K562 (cell line): ENCODE data around the gene SPATA32. TPM values are rescaled to one million over a fixed set of nuclear protein-coding genes. Genes with fewer than 3 reads are reported as not detected.

Source experiments
- ATAC-seq: fragments of 200-7000 bp; cut with Tn5 transposase; 3 replicates; pipeline ENCODE4 v1.9.1; 2020; ENCODE audit warnings: moderate library complexity
- BruUV-seq: library from RNA; stranded (reverse); fragments of 400-500 nt; replicated peaks from 2 replicates; lab custom pipeline; 2021; lab: Mats Ljungman, UMichigan
- CTCF ChIA-PET: fragments of 300-600 bp; formaldehyde crosslinking; extraction: SDS; loops from one replicate; lab custom pipeline; 2021; ENCODE audit warnings: low intra/inter-chr PET ratio; lab: Yijun Ruan, JAX
- POLR2A ChIA-PET: fragments of 300-600, 350-650 bp; sonication (Branson Sonifier 250); formaldehyde crosslinking; extraction: SDS; loops from one replicate; lab custom pipeline; 2021; ENCODE audit warnings: antibody characterized with exemption, inconsistent platforms; lab: Yijun Ruan, JAX
- DNase-seq, 4 experiments: peaks; one replicate each; pipeline versions ENCODE4 v3.0.0 to v3.0.0-alpha.2; 2011 to 2018; ENCODE audit warnings: low spot score in 3 of 4, mixed read lengths in 3 of 4; ENCODE audit errors: extremely low read depth in 1 of 4
- FAIRE-seq: peaks from 2 replicates; lab custom pipeline; 2011; peaks lifted over from hg19 to GRCh38; lab: Jason Lieb, UNC
- H2AFZ ChIP-seq: 2 replicates; pipeline ENCODE4 v1.6.0; 2011; ENCODE audit warnings: low read depth, low read length, control low read depth, inconsistent platforms
- H3K27ac ChIP-seq: fragments of 200-600 bp; 3 replicates; pipeline ENCODE4 v1.8.0; 2011; ENCODE audit warnings: low read depth, mild to moderate bottlenecking, control low read depth, inconsistent platforms, low read length, moderate library complexity, mixed read lengths; ENCODE audit errors: extremely low read depth
- H3K27me3 ChIP-seq, 2 experiments: fragments of 300-600 bp in 1 of 2; 2 replicates in 1 of 2; 3 replicates in 1 of 2; pipeline versions ENCODE4 v1.6.0 to v1.8.0; 2011; ENCODE audit warnings: inconsistent platforms in 2 of 2, low read length in 2 of 2, mild to moderate bottlenecking in 1 of 2, mixed read lengths in 1 of 2, moderate library complexity in 1 of 2; ENCODE audit not compliant: control insufficient read depth in 2 of 2, insufficient read depth in 2 of 2
- H3K36me3 ChIP-seq: fragments of 300-600 bp; 3 replicates; pipeline ENCODE4 v1.8.0; 2011; ENCODE audit warnings: mild to moderate bottlenecking, low read length, inconsistent platforms; ENCODE audit not compliant: control insufficient read depth, insufficient read depth
- H3K4me1 ChIP-seq, 2 experiments: fragments of 200-600 bp in 1 of 2; replicated peaks in 1 of 2; 2 replicates in 1 of 2; 3 replicates in 1 of 2; pipeline versions ENCODE4 v1.5.1 to v1.8.0; 2011; ENCODE audit warnings: inconsistent platforms in 2 of 2, low read length in 2 of 2, mild to moderate bottlenecking in 1 of 2, mixed read lengths in 1 of 2, moderate library complexity in 1 of 2; ENCODE audit not compliant: control insufficient read depth in 2 of 2, insufficient read depth in 2 of 2
- H3K4me2 ChIP-seq: 2 replicates; pipeline ENCODE4 v1.6.1; 2011; ENCODE audit warnings: low read length, control low read depth, inconsistent platforms, mixed read lengths; ENCODE audit not compliant: insufficient read depth
- H3K4me3 ChIP-seq: fragments of 200-600 bp; sonication (generic), shearing (Covaris generic); 2 replicates; pipeline ENCODE4 v1.5.1; 2016; ENCODE audit warnings: control low read depth, inconsistent platforms
- H3K79me2 ChIP-seq: fragments of 200-600 bp; 3 replicates; pipeline ENCODE4 v1.8.0; 2011; ENCODE audit warnings: low read length, inconsistent platforms; ENCODE audit not compliant: control insufficient read depth, insufficient read depth
- H3K9ac ChIP-seq, 2 experiments: 2 replicates each; pipeline versions ENCODE4 v1.6.0 to v1.6.1; 2011; ENCODE audit warnings: low read depth in 2 of 2, low read length in 2 of 2, control low read depth in 1 of 2, inconsistent platforms in 1 of 2, mild to moderate bottlenecking in 1 of 2, mixed read lengths in 1 of 2; ENCODE audit not compliant: insufficient read depth in 1 of 2
- H3K9me1 ChIP-seq: one replicate; pipeline ENCODE4 v1.6.0; 2011; ENCODE audit warnings: inconsistent platforms, mild to moderate bottlenecking, low read length, moderate library complexity; ENCODE audit not compliant: control insufficient read depth, insufficient read depth
- H3K9me3 ChIP-seq: replicated peaks from 2 replicates; pipeline ENCODE4 v1.5.1; 2011; ENCODE audit warnings: low read depth, low read length, inconsistent platforms; ENCODE audit not compliant: control insufficient read depth, insufficient read depth
- H4K20me1 ChIP-seq: replicated peaks from 2 replicates; pipeline ENCODE4 v1.6.1; 2011; ENCODE audit warnings: low read length, inconsistent platforms, mixed read lengths; ENCODE audit not compliant: control insufficient read depth, insufficient read depth
- CBX2 ChIP-seq: fragments of 200-600 bp; sonication (generic); IDR thresholded peaks from one replicate; pipeline ENCODE4 v1.6.1; 2012; ENCODE audit warnings: mild to moderate bottlenecking, low read length, inconsistent platforms; ENCODE audit not compliant: insufficient read depth, poor library complexity, severe bottlenecking
- ERF ChIP-seq: fragments of 450-650 bp; formaldehyde crosslinking; IDR thresholded peaks from 2 replicates; pipeline ENCODE4 v1.4.0; 2020; ENCODE audit warnings: mild to moderate bottlenecking, mixed read lengths
- FOXP1 ChIP-seq: sonication (generic); formaldehyde crosslinking; IDR thresholded peaks from 2 replicates; pipeline ENCODE4 v1.8.0; 2022; ENCODE audit warnings: mild to moderate bottlenecking, missing genetic modification reagents
- NCOA4 ChIP-seq: fragments of 450-650 bp; IDR thresholded peaks from 2 replicates; pipeline ENCODE4 v1.6.1; 2018; ENCODE audit warnings: mild to moderate bottlenecking; ENCODE audit not compliant: partially characterized antibody
- NCOR1 ChIP-seq: fragments of 450-650 bp; IDR thresholded peaks from 2 replicates; pipeline ENCODE4 v1.6.1; 2016; ENCODE audit warnings: mild to moderate bottlenecking, moderate library complexity
- PHB ChIP-seq: fragments of 250-450 bp; sonication (Bioruptor Pico); IDR thresholded peaks from 2 replicates; pipeline ENCODE4 v1.5.0; 2021
- PHTF2 ChIP-seq: fragments of 250-450 bp; sonication (Bioruptor Pico); IDR thresholded peaks from 2 replicates; pipeline ENCODE4 v1.5.0; 2021; ENCODE audit warnings: mild to moderate bottlenecking
- SUPT5H ChIP-seq: fragments of 450-650 bp; IDR thresholded peaks from 2 replicates; pipeline ENCODE4 v1.6.1; 2016
- ZKSCAN8 ChIP-seq: fragments of 200-800 bp; sonication (Bioruptor generic); IDR thresholded peaks from 2 replicates; pipeline ENCODE4 v1.6.1; 2016; ENCODE audit warnings: missing genetic modification characterization, missing compliant biosample characterization
- ZNF146 ChIP-seq: IDR thresholded peaks from one replicate; pipeline ENCODE4 v1.6.1; 2018; ENCODE audit warnings: missing compliant biosample characterization; ENCODE audit not compliant: unreplicated experiment
- ZNF282 ChIP-seq: sonication (generic); formaldehyde crosslinking; IDR thresholded peaks from 2 replicates; pipeline ENCODE4 v1.8.1; 2023; ENCODE audit warnings: missing genetic modification reagents
- ZNF444 ChIP-seq: fragments of 250-450 bp; sonication (Bioruptor Pico); IDR thresholded peaks from 2 replicates; pipeline ENCODE4 v1.4.0; 2020; ENCODE audit warnings: mild to moderate bottlenecking, moderate library complexity
- ZNF445 ChIP-seq: fragments of 250-450 bp; sonication (Bioruptor Pico); IDR thresholded peaks from 2 replicates; pipeline ENCODE4 v1.4.0; 2020; ENCODE audit warnings: low read depth, mild to moderate bottlenecking, moderate library complexity
- ZNF507 ChIP-seq: conservative IDR thresholded peaks from 2 replicates; pipeline ENCODE4 v1.6.1; 2017; ENCODE audit warnings: missing genetic modification characterization, missing compliant biosample characterization
- ZNF668 ChIP-seq: fragments of 250-450 bp; sonication (Bioruptor Pico); IDR thresholded peaks from 2 replicates; pipeline ENCODE4 v1.8.0; 2022; ENCODE audit warnings: mild to moderate bottlenecking, inconsistent platforms
- WGBS: fragments of 100-300 bp; shearing (Covaris generic); methylation state at CpG from one replicate; pipeline ENCODE4 v1.1.6; 2016; ENCODE audit warnings: low coverage, mixed read lengths; ENCODE audit not compliant: insufficient coverage; ENCODE audit errors: missing lambda C conversion rate; 5-methylcytosine and 5-hydroxymethylcytosine counted together
- in situ Hi-C: fragments of 300-500 bp; cut with MboI; formaldehyde crosslinking; loops from 4 replicates; pipeline ENCODE4 v1.15.0; 2018; ENCODE audit warnings: inconsistent platforms, mixed read lengths
- intact Hi-C: fragments of 100-400 bp; cut with micrococcal nuclease; formaldehyde crosslinking; loops from 2 replicates; pipeline ENCODE4 v1.14.2; 2022
- polyA plus RNA-seq, 8 experiments: library from polyadenylated mRNA; depleted of rRNA in 4 of 8; stranded (reverse) in 5 of 8; unstranded in 3 of 8; fragments of >200 nt; fragmentation: Nextera tagmentation in 2 of 8; fragmentation: Illumina TruSeq in 1 of 8; extraction: Ambion mirVana in 2 of 8; extraction: Trizol in 1 of 8; gene quantifications; 2 replicates each; pipeline versions ENCODE4 v1.2.1 to v1.2.3, GENCODE V29; 2011 to 2014; ENCODE audit warnings: inconsistent platforms in 1 of 8, missing spikeins in 1 of 8
- total RNA-seq, 7 experiments: library from RNA; depleted of rRNA in 6 of 7; stranded (reverse); fragments of >200 nt in 6 of 7; fragmentation: Illumina TruSeq in 2 of 7; extraction: Trizol in 2 of 7; gene quantifications; 2 replicates each; pipeline versions ENCODE4 v1.2.1 to v1.2.3, GENCODE V29; 2011 to 2021; ENCODE audit warnings: low replicate concordance in 1 of 7
- TF ChIP-seq, protein P1 (sequence below): fragments of 450-650 bp; IDR thresholded peaks from 2 replicates; pipeline ENCODE4 v1.6.1; 2016; ENCODE audit warnings: mild to moderate bottlenecking

SPATA32 gene
- total and polyA plus RNA-seq, 9 of the 15 experiments (the other 6 are each of a cell fraction or from before 2014, with no cell fraction given) = 0.03 to 0.06 TPM; not detected in 7

DNA sequence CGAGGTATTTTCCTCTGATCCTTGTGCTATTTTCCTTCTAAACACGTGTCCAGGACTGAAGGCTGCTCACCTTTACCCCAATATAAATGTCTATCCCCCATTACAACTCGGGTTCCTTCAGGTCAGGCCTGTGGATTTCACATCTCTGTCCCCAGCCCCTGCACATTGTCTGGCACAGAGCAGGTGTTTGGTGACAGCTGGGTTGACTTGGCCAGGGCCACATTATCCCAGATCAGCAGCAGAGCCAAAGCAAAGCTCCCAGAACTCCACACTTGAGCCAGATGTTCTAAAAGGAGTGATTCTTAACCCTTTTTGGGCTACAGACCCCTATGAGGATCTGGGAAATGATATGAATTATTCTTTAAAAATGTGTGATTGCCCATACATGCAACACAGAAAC, 18.0 kb upstream of the SPATA32 start:
- Histone ChIP-seq H3K4me1 (peaks cover 9 to 12% of the 10 kb centered on the region in 2 experiments; a peak in 3 of 5 replicates), H3K27me3 (no peaks in the 10 kb centered on the region), H3K4me2 (no peak overlapping the region), H2AFZ (no peak overlapping the region), H3K9me1 (no peaks in the 10 kb centered on the region), H3K27ac (no peak overlapping the region), H4K20me1 (peaks cover 5% of the 10 kb centered on the region), H3K9ac (no peak overlapping the region), H3K79me2 (no peaks in the 10 kb centered on the region), H3K9me3 (no peaks in the 10 kb centered on the region), H3K4me3 (no peak overlapping the region), H3K36me3 (peaks cover 28% of the 10 kb centered on the region; the same call in 2 of the 3 replicates)
- TF ChIP-seq SUPT5H (no peak), ZNF445 (no peak), ZNF668 (no peak), FOXP1 (CRISPR knock-in tag) (no peak), CBX2 (no peak), ZNF146 (CRISPR knock-in tag) (no peak), PHTF2 (no peak), ZNF282 (CRISPR knock-in tag) (no peak), PHB (CRISPR knock-in tag) (no peak), NCOA4 (no peak), NCOR1 (no peak), ZNF507 (no peak), ZKSCAN8 (CRISPR knock-in tag) (no peak), ERF (CRISPR knock-in tag) (no peak), ZNF444 (no peak)
- TF ChIP-seq, protein P1, sequence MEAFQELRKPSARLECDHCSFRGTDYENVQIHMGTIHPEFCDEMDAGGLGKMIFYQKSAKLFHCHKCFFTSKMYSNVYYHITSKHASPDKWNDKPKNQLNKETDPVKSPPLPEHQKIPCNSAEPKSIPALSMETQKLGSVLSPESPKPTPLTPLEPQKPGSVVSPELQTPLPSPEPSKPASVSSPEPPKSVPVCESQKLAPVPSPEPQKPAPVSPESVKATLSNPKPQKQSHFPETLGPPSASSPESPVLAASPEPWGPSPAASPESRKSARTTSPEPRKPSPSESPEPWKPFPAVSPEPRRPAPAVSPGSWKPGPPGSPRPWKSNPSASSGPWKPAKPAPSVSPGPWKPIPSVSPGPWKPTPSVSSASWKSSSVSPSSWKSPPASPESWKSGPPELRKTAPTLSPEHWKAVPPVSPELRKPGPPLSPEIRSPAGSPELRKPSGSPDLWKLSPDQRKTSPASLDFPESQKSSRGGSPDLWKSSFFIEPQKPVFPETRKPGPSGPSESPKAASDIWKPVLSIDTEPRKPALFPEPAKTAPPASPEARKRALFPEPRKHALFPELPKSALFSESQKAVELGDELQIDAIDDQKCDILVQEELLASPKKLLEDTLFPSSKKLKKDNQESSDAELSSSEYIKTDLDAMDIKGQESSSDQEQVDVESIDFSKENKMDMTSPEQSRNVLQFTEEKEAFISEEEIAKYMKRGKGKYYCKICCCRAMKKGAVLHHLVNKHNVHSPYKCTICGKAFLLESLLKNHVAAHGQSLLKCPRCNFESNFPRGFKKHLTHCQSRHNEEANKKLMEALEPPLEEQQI = no peak
- WGBS = 71% methylated on average over 3 of the region's 3 CpGs
- ChIA-PET CTCF (interaction anchor here (5.2 kb wide), 1 partner anchor 106 kb away, joined by 77 read pairs; no protein-coding TSS in a partner anchor), POLR2A (interaction anchor here (3.6 kb wide), 1 partner anchor 130 kb away, joined by 16 read pairs; the partner anchor contains the start of gene HEXIM1)
- no TSS peak for BruUV-seq
- ATAC-seq = no peak
- no peak for FAIRE-seq
- DNase-seq = no peak
- in situ Hi-C loops = loop anchor here (5.0 kb wide), 1 partner anchor 107 kb away; no protein-coding TSS in a partner anchor
- intact Hi-C loops = loop anchor here (5.0 kb wide), 1 partner anchor 32 kb away; no protein-coding TSS in a partner anchor
